HG03354 (cell line): ENCODE results near the gene GPR18.

Experiments
- ATAC-seq: cut with Tn5 transposase; IDR thresholded peaks from one replicate; pipeline ENCODE4 v1.9.1; 2021; ENCODE audit warnings: mild to moderate bottlenecking; ENCODE audit not compliant: unreplicated experiment, poor library complexity, severe bottlenecking

GPR18 gene

GRCh38 chr13:99258210-99258860 lies at the start of gene GPR18:
Gene GPR18 (minus strand): TSS chr13:99258379. CDS start chr13:99255872, 2,507 bp downstream.
- ATAC-seq, result peak; percentile 94

DNA sequence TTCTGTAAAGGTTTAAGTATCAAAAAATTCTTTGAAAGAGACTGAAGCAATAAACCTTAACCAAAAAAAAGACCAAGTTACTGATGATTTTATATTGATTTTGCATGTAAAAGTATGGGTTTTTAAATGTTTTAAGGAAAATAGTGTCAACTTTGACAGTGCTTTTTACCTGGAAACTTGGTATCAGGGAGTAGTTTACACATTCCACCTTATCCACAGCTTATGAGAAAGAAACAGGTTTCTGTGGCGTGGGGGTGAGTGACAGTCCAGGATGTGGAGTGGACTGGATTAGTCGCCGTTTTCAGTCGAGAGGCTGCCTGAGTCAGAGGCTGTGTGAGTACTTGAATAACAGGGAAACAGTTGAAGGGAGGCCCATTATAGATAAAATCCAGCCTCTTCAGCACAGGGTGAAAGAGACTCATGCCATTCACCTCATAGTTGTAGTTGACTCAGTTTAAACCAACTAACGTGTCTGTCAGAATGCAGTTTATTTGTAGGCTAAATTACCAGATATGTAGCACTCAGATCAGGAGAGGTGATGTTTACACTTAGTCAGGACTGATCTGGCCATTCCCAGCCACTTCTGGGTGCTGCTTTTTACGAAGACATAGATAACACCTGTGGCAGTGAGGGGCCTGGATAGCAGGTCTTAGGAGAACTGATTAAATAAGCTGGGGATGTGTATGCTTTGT lies 49.6 kb upstream of the GPR18 start:
- peak; percentile 48 for ATAC-seq

GRCh38 chr13:99307247-99307646 lies 49.1 kb upstream of the GPR18 start, which contains the start of gene GPR183:
Gene GPR183 (minus strand): TSS chr13:99307399. CDS start chr13:99296145, 11,254 bp downstream.
- peak; percentile 66 for ATAC-seq

DNA sequence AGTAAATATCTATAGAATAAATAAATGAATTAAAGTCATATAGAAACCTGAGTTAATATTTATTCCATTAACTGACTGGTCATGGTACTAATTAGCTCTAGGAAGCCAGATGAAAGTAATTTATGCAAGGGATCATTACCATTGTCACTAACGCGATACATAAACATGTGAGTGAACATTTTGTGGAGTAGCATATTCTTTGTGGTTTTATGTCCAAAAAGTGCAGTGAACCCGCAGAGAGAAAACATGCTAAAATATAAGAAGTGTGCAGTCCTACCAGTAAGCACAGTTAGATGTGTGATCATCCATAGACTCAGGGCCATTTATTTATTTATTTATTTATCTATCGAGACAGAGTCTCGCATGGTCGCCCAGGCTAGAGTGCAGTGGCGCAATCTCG lies 47.4 kb upstream of the GPR18 start:
- ATAC-seq, result no peak

DNA sequence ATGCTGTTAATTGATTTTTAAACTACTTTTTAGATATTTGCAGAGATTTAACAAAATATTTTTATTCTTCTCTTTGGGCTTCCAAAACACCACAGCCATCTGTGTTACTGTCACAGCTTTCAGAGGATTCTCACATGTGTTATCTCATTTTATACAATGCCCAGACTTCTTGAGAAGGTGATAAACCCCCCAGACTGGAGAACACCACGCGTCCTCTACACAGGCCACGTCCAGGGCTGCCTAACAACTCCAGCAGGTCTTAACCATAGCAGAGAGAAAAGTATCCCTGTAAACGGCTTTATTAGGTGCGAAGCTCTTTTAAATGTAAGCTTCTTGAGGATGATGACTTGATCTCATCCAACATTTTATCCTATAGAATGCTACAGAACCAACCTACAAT lies 47.0 kb upstream of the GPR18 start:
- ATAC-seq, result no peak

GRCh38 chr13:99304541-99304940 lies 46.4 kb upstream of the GPR18 start:
- ATAC-seq, result no peak

DNA sequence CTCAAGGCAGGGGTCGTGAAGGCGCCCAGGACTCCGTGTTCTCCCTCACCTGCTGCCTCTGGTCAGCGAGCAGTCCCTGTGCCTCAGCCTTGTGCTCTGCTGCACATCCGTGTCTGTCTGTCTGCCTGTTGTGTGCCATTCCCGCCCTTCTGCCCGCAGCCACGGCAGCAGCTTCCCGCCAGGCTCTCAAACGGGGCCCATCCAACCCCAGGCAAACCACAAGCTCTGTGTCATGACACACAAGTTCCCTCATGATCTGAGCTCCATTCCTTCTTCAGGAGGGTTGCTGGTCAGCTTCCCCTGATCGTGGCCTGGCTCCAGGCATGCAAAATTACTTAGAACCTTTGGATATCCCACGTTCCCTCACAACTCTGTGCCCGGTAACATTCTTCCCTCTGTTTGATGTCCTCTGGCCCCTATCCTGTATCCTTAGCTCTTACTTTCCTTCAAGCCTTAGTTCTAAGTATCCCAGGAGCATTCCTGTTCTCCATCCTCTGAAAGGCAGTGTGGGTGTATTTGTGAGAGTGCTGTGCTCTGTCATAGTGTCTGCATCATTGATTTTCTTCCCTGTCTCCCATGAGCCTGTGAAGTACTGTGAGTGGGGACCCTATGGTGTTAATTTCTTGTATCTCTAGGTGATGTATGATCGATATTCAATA lies 45.8 kb upstream of the GPR18 start:
- no peak for ATAC-seq

DNA sequence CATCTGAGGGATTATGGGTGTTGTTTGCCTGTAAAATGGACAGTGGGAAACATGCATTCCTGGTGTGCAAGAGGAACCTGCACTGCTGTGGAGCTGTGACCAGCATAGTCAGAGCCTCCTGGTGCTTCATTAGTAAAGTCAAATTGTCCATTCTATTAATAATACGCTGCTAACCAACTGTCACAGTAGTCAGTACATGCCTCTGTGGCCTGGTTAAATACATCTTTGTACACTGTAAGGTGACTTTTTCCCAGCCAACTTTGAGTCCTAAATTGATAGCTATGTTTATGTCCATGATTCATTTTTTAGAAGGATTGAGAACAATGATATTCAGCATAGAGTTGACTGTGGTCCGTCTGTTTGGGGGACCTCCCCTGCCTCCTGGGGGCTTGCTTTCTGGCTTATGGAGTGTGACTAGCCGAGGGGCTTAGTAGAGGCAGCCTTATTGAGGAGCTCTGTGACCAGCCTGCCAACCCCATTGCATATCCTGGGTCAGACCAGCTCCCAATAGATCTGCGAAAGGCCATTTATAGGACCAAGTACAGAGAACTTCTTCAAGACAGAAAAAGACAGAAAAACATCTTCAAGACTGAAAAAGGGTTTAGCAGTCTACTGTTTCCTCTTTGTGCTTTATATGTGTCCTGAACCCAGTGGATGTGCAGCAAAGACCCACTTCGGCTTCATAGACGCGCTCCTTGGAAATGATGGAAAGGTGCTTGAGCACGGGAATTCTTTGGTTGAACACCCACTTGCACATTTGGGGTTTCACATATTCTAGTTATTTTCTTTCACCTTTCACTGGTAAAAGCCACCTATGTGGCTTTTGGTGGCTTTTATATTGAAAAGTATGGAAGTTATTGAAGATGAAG lies 44.7 kb upstream of the GPR18 start:
- ATAC-seq, result no peak

GRCh38 chr13:99301913-99302636 lies 43.9 kb upstream of the GPR18 start:
- no peak for ATAC-seq

GRCh38 chr13:99301056-99301838 lies 43.1 kb upstream of the GPR18 start:
- ATAC-seq, result no peak

DNA sequence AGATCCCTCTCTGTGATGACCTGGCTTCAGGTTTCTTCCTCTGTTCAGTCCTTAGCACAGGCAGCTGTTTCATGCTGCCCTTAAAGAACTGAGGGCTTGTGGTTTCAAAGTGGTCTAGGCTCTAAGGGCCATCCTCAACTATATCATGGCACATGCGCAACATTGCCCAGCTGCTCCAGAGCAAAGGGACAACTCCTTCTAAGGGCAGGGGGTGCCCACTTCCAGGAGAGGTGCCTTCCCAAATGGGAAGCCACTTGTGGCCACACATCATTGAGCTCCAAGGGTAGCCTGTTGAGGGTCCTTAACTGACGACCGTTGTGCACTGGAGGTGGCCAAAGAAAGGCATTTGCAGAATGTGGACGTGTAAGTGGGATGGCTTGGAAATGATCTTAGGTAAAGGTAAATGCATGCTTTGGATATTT lies 41.8 kb upstream of the GPR18 start:
- no peak for ATAC-seq

DNA sequence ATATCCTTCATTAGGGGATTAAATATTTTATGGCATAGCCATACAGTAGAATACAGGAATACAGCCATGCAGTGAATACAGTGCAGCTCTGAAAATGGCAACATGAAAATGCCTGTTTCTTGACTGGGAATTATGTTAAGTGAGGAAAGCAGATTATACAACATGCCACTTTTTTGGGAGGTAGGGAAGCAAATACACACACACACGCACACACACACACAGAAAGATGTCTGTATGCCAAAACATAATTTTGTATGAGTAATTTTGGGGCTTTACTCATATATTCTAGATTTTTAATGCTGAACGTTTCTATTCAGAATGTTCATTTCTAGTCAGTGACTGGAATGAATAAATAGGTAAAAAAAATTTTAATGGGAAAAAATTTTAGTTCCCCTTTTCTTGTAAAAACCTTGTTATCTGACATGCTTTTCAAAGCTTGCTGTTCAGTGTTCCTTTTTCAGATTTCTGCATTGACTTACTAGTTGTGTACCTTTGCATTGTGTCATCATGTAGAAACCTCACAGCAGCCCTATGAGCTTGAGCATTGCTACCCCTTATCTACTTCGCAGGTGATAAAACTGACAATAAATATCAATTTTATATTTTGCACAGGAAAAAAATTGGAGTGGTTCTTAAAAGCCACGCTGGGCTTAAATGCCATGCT lies 41.2 kb upstream of the GPR18 start:
- ATAC-seq, result no peak

GRCh38 chr13:99298056-99298455 lies 39.9 kb upstream of the GPR18 start:
- ATAC-seq, result no peak

- no peak for ATAC-seq
These were observed 39.2 kb upstream of the GPR18 start for GRCh38 chr13:99297331-99297730.

DNA sequence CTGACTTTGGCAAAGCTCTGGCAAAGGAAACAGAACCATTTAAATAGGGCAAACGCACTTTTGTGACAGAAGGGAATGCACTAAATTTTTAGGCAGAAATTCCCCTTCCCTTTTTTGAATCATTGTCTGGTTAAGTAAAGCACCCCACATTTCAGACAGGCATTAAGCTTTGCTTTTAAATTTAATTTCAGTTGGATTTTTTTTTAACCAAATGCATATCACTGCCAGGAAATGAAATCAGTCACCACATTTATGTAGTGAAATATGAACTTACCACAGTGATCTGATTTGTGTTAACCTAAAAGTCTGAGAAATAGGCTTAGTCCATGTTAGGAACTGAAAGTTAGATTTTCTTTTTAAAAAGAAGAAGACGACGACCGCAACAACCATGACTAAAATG lies 38.2 kb upstream of the GPR18 start:
- peak; percentile 43 for ATAC-seq

GRCh38 chr13:99295488-99296252 lies 37.5 kb upstream of the GPR18 start:
- no peak for ATAC-seq

GRCh38 chr13:99294958-99295357 lies 36.8 kb upstream of the GPR18 start:
- ATAC-seq, result no peak
